PC-9 (cell line): ENCODE measurements around the gene UCN2. TPM values are rescaled to one million over a fixed set of nuclear protein-coding genes. Genes with fewer than 3 reads are reported as not detected.

Experiments used
- BruUV-seq: library from RNA; stranded (reverse); fragments of 400-500 nt; replicated peaks from 2 replicates; lab custom pipeline; 2021; lab: Mats Ljungman, UMichigan
- CTCF ChIA-PET: fragments of 300-600 bp; sonication (Branson Sonifier 250); formaldehyde crosslinking; loops from one replicate; lab custom pipeline; 2022; ENCODE audit warnings: antibody characterized with exemption; lab: Charles Lee
- POLR2A ChIA-PET: fragments of 300-600 bp; sonication (Branson Sonifier 250); formaldehyde crosslinking; loops from one replicate; lab custom pipeline; 2022; ENCODE audit warnings: antibody characterized with exemption; ENCODE audit not compliant: unreplicated experiment; lab: Charles Lee
- DNase-seq, 2 experiments: peaks; one replicate each; pipeline versions ENCODE4 v3.0.0 to v3.0.0-alpha.2; 2015 to 2022; ENCODE audit warnings: mixed read lengths in 1 of 2
- H2AFZ ChIP-seq: fragments of 200-600 bp; sonication (generic); 2 replicates; pipeline ENCODE4 v1.8.1; 2017; ENCODE audit warnings: antibody characterized with exemption
- H3F3A ChIP-seq: fragments of 200-600 bp; sonication (generic); 2 replicates; pipeline ENCODE4 v1.8.1; 2017; ENCODE audit warnings: antibody characterized with exemption, mild to moderate bottlenecking, low read depth; ENCODE audit not compliant: insufficient read depth
- H3K27ac ChIP-seq: fragments of 200-600 bp; sonication (generic); 2 replicates; pipeline ENCODE4 v1.6.1; 2016; ENCODE audit warnings: mixed run types
- H3K27me3 ChIP-seq: fragments of 200-600 bp; sonication (generic); 2 replicates; pipeline ENCODE4 v1.6.1; 2016; ENCODE audit warnings: low read depth, mixed run types; ENCODE audit not compliant: insufficient read depth
- H3K36me3 ChIP-seq: fragments of 200-600 bp; sonication (generic); 2 replicates; pipeline ENCODE4 v1.6.1; 2016; ENCODE audit warnings: low read depth, mixed run types
- H3K4me1 ChIP-seq: fragments of 200-600 bp; sonication (generic); replicated peaks from 2 replicates; pipeline ENCODE4 v1.6.1; 2016; ENCODE audit warnings: mixed run types; ENCODE audit not compliant: insufficient read depth
- H3K4me2 ChIP-seq: fragments of 200-600 bp; sonication (generic); 2 replicates; pipeline ENCODE4 v1.6.1; 2017; ENCODE audit warnings: mixed run types
- H3K4me3 ChIP-seq: fragments of 200-600 bp; sonication (generic); 2 replicates; pipeline ENCODE4 v1.6.1; 2016; ENCODE audit warnings: mixed run types
- H3K79me2 ChIP-seq: fragments of 200-600 bp; sonication (generic); 2 replicates; pipeline ENCODE4 v1.6.1; 2017; ENCODE audit warnings: low read depth, mixed run types
- H3K9me2 ChIP-seq: fragments of 200-600 bp; sonication (generic); 2 replicates; pipeline ENCODE4 v1.8.1; 2017; ENCODE audit warnings: mild to moderate bottlenecking; ENCODE audit not compliant: insufficient read depth
- H3K9me3 ChIP-seq: fragments of 200-600 bp; sonication (generic); 2 replicates; pipeline ENCODE4 v1.8.1; 2016; ENCODE audit warnings: low read depth; ENCODE audit not compliant: insufficient read depth
- H4K20me1 ChIP-seq: fragments of 200-600 bp; sonication (generic); 2 replicates; pipeline ENCODE4 v1.8.1; 2017; ENCODE audit not compliant: insufficient read depth
- EZH2 ChIP-seq: fragments of 200-600 bp; sonication (generic); IDR thresholded peaks from 2 replicates; pipeline ENCODE4 v1.8.0; 2017; ENCODE audit warnings: antibody characterized with exemption, low read depth
- intact Hi-C: fragments of 100-400 bp; cut with micrococcal nuclease; formaldehyde crosslinking; loops from one replicate; pipeline ENCODE4 v1.10.0; 2022; ENCODE audit not compliant: unreplicated experiment
- total RNA-seq: library from RNA; stranded (reverse); gene quantifications from 2 replicates; pipeline ENCODE4 v1.2.3, GENCODE V29; 2021
- TF ChIP-seq, protein P1 (sequence below): fragments of 200-600 bp; sonication (generic); conservative IDR thresholded peaks from 2 replicates; pipeline ENCODE4 v1.6.1; 2017; ENCODE audit warnings: mixed run types, antibody characterized with exemption, mild to moderate bottlenecking, moderate library complexity

The UCN2 gene
- total RNA-seq, 1 experiment from 2014 or later: 2.8 TPM

DNA sequence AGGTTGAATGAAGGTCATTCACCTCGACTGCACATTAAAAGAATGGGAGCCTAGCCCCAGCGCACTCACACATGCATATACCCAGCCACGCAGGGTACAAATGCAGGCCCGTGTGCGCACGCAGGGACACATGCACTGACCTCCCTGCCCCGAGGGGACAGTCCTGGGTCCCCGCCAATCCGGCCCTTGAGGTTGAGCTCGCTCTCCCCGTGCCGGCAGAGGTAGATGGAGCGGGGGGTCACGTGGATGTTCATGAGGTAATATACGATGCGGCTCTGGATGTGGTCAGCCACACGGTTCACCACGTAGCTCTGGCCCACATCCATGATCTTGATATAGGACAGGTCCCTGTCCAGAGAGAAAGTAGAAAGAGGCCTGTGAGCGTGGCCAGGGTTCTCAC lies 27.5 kb downstream of the UCN2 start:
- POLR2A ChIA-PET: no interaction called here
- CTCF ChIA-PET: no interaction called here
- Histone ChIP-seq H3F3A (no peaks in the 10 kb centered on the region), H3K79me2 (no peaks in the 10 kb centered on the region), H3K27me3 (no peaks in the 10 kb centered on the region), H2AFZ (no peak overlapping the region), H3K4me2 (no peak overlapping the region), H3K27ac (no peak overlapping the region), H4K20me1 (no peaks in the 10 kb centered on the region; the same call in 1 of the 2 replicates), H3K9me3 (no peaks in the 10 kb centered on the region), H3K4me3 (no peak overlapping the region), H3K4me1 (no peaks in the 10 kb centered on the region), H3K9me2 (no peaks in the 10 kb centered on the region), H3K36me3 (no peaks in the 10 kb centered on the region)
- no peak for TF ChIP-seq EZH2
- TF ChIP-seq, protein P1, sequence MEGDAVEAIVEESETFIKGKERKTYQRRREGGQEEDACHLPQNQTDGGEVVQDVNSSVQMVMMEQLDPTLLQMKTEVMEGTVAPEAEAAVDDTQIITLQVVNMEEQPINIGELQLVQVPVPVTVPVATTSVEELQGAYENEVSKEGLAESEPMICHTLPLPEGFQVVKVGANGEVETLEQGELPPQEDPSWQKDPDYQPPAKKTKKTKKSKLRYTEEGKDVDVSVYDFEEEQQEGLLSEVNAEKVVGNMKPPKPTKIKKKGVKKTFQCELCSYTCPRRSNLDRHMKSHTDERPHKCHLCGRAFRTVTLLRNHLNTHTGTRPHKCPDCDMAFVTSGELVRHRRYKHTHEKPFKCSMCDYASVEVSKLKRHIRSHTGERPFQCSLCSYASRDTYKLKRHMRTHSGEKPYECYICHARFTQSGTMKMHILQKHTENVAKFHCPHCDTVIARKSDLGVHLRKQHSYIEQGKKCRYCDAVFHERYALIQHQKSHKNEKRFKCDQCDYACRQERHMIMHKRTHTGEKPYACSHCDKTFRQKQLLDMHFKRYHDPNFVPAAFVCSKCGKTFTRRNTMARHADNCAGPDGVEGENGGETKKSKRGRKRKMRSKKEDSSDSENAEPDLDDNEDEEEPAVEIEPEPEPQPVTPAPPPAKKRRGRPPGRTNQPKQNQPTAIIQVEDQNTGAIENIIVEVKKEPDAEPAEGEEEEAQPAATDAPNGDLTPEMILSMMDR: no peak
- no peak for DNase-seq
- intact Hi-C loops: no loop called here
- BruUV-seq: no TSS peak

DNA sequence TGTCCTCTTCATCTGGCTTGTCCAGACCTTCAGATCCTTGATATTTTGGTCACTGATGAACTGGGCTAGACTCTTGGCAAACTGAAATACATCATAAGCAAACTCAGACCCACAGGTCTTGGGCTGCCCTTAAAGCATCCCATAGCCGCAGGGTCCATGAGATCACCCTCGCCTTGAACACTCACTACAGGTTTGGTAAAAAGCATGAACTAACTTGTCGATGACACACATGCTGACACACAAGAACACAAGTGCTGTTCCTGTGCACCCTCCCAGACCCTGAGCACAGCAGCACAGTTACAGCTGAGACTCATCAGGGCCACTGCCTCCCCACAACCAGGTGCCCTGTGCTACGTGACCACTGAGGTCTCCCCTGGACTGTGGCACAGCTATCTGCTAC lies 28.0 kb downstream of the UCN2 start:
- no peak overlapping the region for H3K4me3 ChIP-seq
- H3K27me3 ChIP-seq: no peaks in the 10 kb centered on the region
- BruUV-seq: no TSS peak
- ChIA-PET CTCF (no interaction called here), POLR2A (no interaction called here)
- no peaks in the 10 kb centered on the region for H3K4me1 ChIP-seq
- no peaks in the 10 kb centered on the region; the same call in 1 of the 2 replicates for H4K20me1 ChIP-seq
- 0 out of 2 replicates have a peak, but pooled peaks cover 1% of the 10 kb centered on the region for H3F3A ChIP-seq
- TF ChIP-seq, protein P1: no peak
- TF ChIP-seq EZH2: no peak
- intact Hi-C loops: no loop called here
- H3K36me3 ChIP-seq: no peaks in the 10 kb centered on the region
- DNase-seq: no peak
- H3K4me2 ChIP-seq: no peak overlapping the region
- H2AFZ ChIP-seq: no peak overlapping the region
- no peaks in the 10 kb centered on the region for H3K9me2 ChIP-seq
- H3K27ac ChIP-seq: no peak overlapping the region
- no peaks in the 10 kb centered on the region for H3K9me3 ChIP-seq
- no peaks in the 10 kb centered on the region for H3K79me2 ChIP-seq

DNA sequence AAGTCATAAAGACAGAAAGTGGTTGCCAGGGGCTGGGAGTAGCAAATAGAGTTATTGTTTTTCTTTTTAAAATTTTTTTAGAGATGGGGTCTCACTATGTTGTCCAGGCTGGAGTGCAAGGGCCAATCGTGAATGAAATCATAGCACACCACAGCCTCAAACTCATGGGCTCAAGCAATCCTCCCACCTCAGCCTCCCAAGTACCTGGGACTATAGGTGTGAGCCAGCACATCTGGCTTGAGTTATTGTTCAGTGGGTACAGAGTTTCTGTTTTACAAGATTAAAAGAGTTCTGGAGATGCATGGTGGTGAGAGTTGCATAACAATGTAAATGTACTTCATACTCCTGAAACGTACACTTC lies 30.6 kb downstream of the UCN2 start:
- BruUV-seq: no TSS peak
- CTCF ChIA-PET: no interaction called here

More for the DNA sequence above, 30.6 kb downstream of the UCN2 start:
- H3K27me3 ChIP-seq: no peaks in the 10 kb centered on the region
- H3K36me3 ChIP-seq: no peaks in the 10 kb centered on the region
- H3F3A ChIP-seq: 0 out of 2 replicates have a peak, but pooled peaks cover 2% of the 10 kb centered on the region
- no peaks in the 10 kb centered on the region for H3K9me2 ChIP-seq
- no peak for TF ChIP-seq EZH2
- TF ChIP-seq, protein P1: no peak
- H3K4me3 ChIP-seq: no peak overlapping the region
- no peaks in the 10 kb centered on the region for H3K4me1 ChIP-seq
- intact Hi-C loops: no loop called here
- no peaks in the 10 kb centered on the region for H3K9me3 ChIP-seq
- POLR2A ChIA-PET: no interaction called here
- no peak overlapping the region for H2AFZ ChIP-seq
- H3K79me2 ChIP-seq: no peaks in the 10 kb centered on the region
- H4K20me1 ChIP-seq: no peaks in the 10 kb centered on the region; the same call in 1 of the 2 replicates
- H3K4me2 ChIP-seq: no peak overlapping the region
- no peak for DNase-seq
- H3K27ac ChIP-seq: no peak overlapping the region
